ENCODE results near the gene GOSR2.
"Not testable (repeated sequence)": the region's sequence is repeated elsewhere in the genome, so short reads cannot be mapped to it uniquely, and the experiment has no call there.

Gene GOSR2

DNA sequence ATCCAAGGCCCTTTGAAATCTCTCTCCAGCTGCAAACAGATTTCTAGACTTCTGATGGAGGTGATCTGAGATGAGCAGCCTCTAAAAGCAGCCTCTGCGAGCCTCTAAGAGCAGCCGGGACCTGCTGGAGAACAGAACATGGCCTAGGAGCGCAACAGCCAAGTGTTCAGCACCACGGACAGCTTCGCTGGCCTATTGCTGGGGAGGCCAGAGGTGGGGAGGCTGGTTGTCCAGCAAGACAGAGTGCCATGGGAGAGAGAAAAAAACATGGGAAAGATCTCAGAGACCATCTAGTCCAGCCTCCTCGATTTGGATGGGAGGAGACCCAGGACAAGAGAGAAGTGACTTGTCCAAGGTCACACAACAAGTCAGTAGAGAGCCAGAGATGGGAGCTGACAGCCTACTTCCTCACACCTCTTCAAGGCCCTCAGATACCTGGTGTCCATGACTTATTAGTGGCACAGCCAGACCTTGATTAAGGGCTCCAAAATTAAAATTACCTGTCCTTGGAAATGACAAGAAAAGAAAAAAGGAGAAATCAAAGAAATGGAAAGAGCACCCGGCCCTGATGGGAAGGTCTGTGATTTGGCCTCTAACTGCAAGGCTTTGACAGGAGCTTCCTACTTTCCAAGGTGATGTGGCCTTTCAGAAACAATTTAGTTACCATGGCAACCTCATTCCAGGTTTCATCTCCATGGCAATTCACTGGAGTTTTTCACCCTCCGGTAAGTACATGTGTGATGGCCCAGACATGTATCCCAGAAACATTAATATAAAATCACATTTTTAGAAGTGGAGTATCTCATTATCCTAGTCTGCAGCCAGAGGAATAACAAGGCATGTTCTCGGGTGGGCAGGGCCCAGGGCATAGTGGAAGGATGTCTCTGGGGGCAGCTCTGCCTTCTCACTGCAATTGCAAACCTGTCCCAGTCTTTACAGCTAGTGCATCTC, 41.6 kb downstream of the GOSR2 start:
- DNase-seq (ENCODE audit: low spot score) = no peak

DNA sequence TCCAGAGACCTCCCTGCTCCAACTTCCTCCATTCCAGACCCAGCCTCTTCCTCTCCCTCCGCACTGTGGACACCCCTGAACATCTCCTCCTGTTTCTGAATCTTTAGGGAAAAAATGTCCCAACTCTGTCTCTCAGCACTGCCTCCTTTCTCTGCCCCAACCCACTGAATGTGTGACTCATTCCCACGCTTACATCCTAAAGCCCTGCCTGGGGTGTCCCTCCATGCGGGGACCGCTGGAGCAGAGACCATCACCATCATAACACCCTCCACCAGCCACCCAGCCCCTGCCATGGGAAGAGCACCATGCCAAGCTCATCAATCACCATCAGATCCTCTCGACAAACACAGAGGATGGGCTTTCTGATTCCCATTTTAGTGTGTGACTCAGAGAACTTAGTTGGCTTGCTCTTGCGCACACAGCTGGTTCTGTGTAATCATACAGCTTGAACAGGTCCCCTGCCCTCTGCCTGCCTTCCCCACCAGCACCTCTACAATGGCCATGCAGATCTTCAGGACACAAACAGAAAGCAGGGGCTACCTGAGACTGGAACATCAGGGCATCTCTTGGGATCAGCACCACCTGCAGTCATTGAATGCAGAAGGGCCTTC, 45.4 kb downstream of the GOSR2 start:
- no peak for DNase-seq (ENCODE audit: low spot score)

DNA sequence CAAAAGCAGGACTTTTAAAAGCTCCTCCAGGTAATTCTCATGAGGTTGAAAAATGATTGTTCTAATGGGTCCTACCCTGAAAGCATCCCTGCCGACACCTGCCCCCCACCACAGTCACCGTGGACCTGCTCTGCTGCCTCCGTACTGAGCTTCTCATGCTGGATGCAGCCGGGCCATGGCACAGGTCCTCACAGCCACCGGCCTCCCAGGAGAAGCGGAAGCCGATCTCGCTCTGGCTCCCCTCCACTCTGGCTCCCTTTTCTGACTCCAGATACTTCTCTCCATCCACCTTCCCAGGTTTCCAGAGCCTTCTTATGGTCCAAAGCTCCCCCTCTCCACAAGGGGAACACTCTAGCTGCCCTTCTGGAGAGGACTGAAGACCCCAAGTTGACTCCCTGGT, 45.9 kb downstream of the GOSR2 start:
- DNase-seq (ENCODE audit: low spot score) = no peak

DNA sequence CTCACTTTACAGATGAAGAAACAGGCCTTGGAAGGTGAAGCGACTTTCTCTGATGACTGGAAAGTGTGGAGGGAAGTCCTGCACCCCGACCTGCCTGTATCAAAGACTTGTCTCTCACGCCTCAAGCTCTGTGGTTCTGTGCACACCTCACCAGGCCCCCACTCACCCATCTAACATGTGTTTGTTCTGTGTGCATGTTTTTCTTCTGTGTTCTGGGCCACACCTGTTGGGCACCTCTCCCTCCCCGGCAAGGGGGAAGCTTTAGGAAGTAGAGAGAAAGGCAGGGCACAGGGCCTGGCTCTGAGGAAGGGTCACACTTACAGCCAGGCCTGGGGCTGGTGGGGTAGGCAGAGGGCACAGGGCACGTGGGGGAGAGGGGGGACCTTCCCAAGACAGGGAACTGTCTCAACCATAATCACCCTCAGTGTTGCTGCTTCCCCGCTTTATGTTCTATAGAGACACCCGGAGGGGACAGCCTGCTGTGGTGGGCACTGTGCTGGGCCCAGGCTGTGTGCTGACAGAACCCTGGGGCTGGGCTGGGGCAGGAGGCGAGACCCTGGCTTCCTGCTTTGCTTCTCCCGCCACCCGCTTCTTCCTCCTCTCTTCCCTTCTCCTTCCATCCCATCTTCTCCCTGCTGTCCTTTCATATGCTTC, 48.8 kb downstream of the GOSR2 start:
- no peak for DNase-seq (ENCODE audit: low spot score)

DNA sequence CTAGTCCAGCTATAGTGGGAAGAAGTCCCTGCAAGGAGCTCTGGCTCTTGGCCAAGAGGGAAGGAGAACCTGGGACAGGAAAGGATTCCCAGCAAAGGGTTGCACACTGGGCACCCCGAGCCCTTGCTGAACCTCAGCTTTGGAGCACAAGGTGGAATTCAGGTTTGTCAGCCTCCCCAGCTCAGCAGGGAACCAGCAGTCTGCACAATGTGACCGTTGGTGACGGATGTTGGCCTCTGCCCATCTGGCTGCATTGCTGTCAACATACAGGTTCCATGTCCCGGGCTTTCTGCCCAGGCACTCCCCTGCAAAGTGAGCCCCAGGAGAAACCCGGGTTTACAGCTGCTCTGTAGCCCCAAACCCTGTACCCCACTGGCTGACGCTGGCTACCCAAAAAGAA, 49.4 kb downstream of the GOSR2 start:
- no peak for DNase-seq (ENCODE audit: low spot score)

DNA sequence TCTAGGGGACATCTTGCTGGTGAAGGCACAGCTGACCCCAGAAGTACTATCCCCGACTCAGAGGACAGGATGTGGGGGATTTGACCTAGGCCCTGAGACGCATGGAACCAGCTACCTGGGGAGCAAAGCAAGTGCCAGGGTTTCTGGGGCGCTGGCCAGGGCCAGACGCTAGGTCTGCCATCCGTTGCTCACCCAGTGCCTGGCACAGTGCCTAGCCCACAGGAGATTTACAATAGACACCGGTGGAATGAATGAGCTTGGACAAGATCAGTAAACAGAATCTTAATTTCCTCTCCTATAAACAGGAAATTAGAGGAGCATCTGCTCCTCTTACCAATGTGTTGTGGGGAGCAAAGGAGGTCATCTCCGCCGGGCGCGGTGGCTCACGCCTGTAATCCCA, 51.1 kb downstream of the GOSR2 start:
- no peak for DNase-seq (ENCODE audit: low spot score)

DNA sequence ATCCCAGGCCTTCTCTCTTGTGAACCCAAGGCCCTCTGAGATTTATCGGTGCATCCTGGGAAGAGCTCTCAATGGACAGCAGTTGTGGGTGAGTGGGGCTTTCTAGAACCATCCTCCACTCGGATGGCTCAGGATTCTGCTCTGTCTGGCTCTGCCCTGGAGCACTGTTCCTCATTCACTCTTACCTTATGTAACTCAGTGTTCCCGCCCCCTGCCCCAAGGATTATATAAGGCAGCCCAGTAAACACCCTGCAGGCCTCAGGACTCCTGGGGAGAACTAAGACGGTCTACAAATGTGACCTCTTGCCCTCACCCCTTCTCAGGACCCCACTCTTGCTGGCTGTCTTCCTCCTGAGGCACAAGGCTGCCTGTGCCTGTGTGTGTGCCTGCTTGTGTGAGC, 52.3 kb downstream of the GOSR2 start:
- DNase-seq (ENCODE audit: low spot score) = no peak

DNA sequence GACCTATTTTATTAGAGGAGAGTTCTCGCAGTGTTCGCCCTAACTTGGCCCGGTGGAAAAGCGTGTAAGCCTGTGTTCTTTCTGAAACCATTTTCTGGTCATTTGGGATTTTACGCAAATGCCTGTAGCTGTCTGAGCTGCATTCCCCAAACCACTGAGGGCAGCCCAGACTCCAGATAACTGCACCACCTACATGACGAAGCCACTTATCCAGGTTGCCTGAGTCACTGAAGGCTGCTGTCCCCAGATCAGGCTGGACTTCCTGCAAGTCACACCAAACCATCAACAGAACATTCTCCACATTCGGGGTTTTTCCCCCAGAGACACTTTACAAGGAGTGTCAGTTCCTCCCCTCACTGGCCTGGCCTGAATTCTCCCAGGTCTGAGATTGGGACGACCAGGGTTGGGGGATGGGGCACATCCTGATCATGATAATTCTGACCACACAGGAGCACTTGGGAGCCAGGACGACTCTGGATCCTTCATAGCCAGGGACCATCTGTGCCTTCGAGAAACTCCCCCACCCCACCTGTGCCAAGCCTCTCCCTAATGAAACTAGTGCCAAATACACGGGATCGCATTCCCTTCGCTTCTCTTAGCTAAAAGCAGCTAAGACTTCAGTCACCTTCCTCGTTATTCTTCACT, 53.8 kb downstream of the GOSR2 start:
- no peak for DNase-seq (ENCODE audit: low spot score)

DNA sequence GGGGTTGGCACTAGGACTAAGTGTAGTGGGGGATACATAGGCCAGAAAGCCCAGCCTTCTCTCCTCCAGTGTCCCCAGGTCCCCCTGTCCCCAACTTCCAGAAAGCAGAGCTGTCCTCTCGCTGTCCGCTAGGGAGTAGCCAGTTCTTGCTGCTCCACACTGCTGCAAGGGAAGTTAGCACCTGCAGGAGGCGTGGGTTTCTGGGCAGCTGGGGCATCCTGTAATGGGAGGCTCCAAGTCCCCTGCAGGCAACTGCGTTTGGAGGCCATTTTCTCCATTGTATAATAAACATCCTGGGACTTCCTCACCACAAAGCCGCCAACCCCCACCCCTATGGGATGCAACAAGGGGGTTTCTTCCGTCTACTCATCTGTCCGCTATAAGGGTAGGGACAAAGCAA, 54.4 kb downstream of the GOSR2 start:
- no peak for DNase-seq (ENCODE audit: low spot score)

DNA sequence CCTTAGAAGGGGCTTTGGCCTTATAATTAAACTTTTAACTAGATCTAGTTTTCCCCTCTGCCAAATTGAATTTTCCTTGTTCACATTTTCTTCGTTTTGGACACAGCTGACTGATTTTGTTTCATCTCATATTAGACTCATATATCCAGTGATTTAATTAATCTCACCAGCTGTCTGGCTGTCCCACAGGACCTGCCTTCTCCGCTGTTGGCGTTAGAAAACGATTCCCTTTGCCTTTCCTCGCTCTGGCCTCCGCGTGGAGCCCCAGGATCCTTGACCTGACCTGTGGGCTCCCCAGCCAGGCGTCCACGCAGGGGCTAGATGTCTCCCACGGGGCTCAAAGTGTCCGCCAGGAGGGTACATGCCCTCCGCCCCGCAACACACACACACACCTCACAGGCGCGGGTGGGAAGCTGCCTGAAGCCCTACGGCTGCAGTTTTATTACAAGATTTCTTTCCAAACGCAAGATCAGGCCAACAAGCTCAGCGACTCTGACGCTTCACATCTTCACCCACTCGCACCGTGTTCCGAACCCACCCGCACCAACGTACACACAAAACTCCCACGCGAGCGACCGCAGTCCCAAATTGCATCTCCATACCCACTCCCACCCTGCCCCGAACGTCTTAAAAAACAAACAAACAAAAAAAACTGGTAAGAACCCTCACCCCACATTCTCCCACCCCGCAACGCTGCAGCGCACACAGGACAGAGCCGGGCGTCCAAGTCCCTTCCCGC, 55.0 kb downstream of the GOSR2 start:
- DNase-seq (ENCODE audit: low spot score) = no peak

DNA sequence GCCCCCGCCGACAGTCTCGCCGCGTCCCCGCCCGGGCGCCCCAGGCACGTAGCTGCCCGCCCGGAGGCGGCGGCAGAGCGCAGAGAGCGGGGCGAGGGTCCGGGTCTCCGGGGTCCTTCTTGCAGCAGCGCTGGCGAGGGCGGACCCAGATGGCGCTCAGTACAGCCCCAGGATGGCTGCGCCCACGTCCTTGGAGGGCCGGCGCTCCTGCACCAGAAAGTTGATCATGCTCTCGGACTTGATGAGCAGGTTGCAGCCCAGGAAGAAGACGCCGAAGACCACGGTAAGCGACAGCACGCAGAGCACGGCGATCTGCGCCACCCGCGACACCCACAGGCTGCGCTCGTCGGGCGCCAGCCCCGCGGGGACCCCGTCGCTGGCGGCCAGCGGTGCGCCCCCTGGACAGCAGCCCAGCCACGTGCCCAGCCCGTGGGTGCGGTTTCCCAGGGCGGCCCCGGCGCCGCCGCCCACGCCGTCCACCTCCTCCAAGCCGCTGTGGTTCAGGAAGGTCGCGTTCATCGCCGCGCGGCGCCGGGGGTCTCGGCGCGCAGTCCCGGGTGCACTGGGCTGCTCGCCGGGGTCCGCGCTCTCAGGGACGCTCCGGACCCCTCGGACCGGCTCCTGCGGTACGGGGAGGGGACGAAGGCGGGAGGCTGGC, 55.7 kb downstream of the GOSR2 start:
- DNase-seq (ENCODE audit: low spot score) = no peak

DNA sequence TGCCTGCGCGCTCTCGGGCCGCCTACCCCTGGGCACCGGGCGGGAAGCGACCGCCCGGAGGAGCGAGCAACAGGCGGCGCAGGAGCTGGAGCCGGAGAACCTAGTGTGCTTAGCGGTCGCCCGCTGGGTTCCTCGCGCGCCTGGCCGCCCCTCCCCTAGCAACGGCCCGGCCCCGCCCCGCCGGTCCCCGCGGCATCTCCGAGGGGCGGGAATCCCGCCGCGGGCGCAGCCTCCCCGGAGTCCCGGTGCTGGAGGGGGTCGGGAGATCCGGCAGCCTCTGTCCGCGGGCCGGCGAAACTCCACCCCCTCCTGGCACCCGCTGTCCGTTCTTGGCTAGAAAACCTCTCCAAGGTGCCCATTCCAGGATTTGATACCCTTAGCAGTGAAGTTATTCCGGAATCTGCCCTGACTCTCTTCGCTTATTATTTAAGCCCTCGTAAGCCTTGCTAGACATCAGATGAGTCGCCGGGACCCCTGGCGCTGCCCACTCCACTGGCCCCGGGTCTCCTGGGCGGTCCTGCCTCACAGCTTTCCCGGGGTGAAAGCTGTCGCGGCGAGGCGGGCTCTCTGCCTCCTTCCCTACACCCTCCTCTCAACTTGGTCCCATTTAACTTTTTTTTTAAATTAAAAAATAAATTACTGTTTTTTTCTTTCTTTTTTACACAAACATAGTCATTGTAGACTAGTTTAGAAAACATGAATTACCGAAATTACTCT, 56.3 kb downstream of the GOSR2 start, which contains the start of gene RPRML:
Gene RPRML (minus strand): TSS at position 107 of the 717 bp plus-strand sequence. CDS start 246 bp downstream, outside the sequence.
- DNase-seq (ENCODE audit: low spot score) = no peak

DNA sequence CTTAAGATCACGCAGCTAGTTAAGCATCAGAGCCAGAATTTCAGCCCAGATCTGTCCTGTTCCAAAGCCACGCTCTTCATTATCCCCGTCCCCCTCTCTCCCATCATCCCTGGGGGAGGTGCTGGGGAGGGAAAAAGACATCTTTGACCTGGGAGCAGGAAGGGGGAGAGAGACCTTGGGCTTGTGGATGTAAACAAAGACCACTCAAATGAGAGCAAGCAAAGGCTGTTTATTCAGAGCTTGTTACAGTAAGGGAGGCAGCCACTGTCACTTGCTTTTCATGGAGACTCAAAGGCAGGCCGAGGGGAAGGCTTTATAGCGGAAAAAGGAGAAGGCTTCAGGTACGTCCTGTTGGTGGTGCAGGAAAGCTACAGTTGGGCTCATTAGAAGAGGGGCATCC, 59.6 kb downstream of the GOSR2 start:
- DNase-seq (ENCODE audit: low spot score) = no peak

DNA sequence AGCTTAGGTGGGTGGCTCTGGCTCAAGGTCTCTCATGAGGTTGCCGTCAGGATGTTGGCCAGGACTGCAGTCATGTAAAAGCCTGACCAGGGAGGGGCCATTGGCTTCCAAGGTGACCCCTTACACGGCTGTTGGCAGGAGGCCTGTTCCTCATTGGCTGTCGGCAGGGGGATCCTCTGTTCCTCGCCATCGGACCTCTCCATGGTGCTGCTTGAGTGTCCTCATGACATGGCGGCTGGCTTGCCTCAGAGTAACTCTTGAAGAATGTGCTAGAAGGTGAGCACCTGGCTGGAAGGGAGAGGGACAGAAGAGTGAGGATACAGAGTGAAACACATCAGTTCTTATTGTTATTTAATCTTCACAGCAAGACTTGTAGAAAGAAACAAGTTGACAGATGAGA, 60.8 kb downstream of the GOSR2 start:
- DNase-seq (ENCODE audit: low spot score) = no peak

DNA sequence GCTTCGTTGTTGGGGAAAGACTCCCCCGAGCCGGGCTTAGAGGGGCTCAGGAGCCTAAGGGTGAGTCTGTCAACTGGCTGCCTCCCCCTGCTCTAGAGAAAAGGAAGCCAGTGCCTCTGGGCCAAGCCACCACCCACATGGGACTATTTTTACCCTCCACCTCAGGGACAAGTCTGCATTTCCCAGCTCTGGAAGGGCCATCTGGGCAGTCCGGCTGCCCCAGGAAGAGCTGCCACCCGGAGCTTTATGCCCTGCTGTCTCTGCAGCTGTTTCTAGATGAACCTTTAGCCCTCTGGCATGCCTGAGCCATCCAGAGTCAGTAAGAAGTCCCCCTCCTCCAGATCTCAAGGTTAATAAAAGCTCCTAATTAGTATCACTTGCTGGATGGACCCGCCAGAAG, 61.4 kb downstream of the GOSR2 start:
- DNase-seq (ENCODE audit: low spot score) = no peak

DNA sequence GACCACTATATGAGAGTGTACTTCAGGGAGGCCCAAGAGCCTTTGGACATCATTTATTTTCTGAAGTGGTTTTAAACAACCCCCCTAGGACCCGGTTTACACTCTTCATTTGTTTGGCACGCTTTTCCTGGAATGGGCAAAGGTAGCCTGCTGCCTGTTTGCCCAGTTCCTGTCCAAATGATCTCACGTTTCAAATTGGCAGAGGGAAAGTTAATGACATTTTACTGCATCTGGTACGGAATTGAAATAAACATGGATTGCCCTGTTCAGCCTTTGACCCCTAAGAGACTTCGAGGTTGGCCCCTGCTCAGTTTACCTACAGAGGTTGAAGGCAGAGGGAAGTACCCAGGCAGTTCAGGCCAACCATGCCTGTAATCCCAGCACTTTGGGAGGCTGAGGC, 61.9 kb downstream of the GOSR2 start:
- no peak for DNase-seq (ENCODE audit: low spot score)

DNA sequence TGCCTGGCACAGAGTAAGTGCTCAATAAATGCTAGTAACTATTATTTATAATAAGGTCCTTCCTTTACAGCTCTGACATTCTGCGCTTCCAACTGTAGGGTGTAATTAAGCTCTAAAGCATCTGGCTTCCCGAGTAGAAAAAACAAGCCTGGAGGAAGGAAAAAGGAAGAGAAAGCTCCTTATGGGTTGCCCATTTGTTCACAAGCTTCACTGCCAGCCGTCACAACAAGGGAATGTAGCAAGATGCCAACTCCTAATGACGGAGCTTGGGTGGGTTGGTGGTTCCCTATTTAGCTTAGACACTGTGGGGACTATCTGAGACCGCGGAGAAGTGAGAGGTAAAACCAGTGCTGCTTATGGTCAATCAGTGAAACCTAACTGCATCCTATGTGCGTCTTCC, 63.4 kb downstream of the GOSR2 start:
- no peak for DNase-seq (ENCODE audit: low spot score)

DNA sequence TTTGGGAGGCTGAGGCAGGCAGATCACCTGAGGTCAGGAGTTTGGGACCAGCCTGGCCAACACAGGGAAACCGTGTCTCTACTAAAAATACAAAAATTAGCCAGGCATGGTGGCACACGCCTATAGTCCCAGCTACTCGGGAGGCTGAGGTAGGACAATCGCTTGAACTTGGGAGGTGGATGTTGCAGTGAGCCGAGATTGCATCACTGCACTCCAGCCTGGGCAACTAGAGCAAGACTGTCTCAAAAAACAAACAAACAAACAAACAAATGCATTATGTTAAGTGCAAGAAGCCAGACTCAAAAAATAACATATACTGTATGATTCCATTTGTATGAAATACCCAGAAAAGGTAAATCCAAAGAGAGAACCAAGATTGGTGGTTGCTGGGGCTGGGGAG, 65.0 kb downstream of the GOSR2 start:
- not testable (repeated sequence) for DNase-seq (ENCODE audit: low spot score)

DNA sequence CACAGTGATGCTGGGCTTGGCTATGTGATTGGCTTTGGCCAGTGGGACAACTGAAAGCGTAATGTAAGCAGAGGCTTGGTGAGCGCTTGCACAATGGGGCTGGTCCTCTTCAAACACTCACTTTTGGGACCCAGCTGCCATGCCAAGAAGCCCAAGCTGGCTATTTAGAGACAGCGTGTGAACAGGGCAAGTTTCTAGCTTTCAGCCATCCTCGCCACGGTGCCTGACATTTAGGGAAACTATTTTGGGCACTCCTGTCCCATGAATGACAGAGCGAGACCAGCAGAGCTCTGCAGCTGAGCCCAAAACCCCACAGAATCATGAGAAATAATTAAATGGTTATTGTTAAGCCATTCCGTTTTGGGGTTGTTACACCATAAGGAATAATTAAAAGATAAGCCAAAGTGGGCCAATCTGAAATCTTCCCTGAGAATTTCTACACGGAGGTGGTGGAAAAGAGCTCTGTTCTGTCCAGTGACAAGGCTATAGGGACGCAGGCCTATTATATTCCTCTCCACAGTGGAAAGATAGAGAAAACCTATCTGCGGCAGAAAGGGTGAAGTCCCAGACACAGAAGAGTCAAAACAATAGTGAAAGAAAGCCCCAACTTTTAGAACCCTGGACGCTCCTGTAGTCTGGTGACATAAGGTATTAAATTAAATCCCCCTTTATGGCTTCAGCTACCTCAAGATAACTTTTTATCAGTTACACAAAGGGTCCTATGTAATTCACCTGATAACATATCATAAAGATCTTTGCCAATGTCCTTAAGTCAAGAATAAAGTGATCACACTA, 66.9 kb downstream of the GOSR2 start:
- no peak for DNase-seq (ENCODE audit: low spot score)

DNA sequence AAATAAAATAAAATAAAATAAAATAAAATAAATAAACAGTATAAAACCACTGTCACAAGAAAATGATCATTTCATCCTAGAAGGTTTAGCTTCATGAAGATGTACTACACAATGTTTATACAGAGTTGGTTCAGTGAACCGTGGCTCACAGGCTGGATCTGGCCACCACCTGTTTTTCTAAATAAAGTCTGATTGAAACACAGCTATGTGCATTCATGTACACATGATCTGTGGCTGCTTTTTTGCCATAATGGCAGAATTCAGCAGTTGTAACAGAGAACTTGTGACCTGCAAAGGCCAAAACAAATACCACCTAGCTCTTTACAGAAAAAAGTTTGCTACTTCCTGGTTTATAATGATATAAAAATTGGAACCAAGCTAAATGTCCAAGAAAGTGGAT, 68.7 kb downstream of the GOSR2 start:
- no peak for DNase-seq (ENCODE audit: low spot score)

All from putamen (tissue), 1 donor.